ENCODE measurements around the gene SLC25A14.

The SLC25A14 gene

DNA sequence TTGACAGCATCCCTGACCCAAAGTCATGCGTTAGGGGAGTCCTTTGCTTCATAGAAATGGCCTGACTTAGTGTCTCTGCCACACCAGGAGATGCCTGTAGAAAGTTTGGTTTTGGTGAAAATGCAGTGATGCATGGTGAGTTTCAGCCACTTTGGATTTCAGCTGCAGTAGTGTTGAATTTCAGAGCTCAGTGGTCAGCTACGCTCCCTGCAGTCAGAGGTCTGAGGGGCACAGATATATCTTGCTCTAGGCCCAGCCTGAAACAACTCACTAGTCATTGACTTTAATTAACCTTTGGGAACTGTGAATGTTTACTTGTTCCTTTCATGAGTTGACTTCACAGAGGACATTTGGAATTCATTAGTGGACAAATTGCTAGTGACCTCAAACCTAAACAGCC, 79.5 kb downstream of the SLC25A14 start:
- Histone ChIP-seq H3K36me3 (no peaks in the 10 kb centered on the region; the same call in 1 of the 2 replicates), H3K27ac (no peak overlapping the region), H3K27me3 (ENCODE audit: insufficient read depth, low read depth, severe bottlenecking) (peaks cover 8% of the 10 kb centered on the region), H3K4me3 (ENCODE audit: low read depth, low read length) (no peak overlapping the region), H3K9me3 (ENCODE audit: severe bottlenecking) (no peaks in the 10 kb centered on the region)
- TF ChIP-seq, protein P1, sequence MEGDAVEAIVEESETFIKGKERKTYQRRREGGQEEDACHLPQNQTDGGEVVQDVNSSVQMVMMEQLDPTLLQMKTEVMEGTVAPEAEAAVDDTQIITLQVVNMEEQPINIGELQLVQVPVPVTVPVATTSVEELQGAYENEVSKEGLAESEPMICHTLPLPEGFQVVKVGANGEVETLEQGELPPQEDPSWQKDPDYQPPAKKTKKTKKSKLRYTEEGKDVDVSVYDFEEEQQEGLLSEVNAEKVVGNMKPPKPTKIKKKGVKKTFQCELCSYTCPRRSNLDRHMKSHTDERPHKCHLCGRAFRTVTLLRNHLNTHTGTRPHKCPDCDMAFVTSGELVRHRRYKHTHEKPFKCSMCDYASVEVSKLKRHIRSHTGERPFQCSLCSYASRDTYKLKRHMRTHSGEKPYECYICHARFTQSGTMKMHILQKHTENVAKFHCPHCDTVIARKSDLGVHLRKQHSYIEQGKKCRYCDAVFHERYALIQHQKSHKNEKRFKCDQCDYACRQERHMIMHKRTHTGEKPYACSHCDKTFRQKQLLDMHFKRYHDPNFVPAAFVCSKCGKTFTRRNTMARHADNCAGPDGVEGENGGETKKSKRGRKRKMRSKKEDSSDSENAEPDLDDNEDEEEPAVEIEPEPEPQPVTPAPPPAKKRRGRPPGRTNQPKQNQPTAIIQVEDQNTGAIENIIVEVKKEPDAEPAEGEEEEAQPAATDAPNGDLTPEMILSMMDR (IDR thresholded peaks at IDR 0.05; ENCODE audit: low read depth, low read length): no peak
- DNase-seq: no peak
